HG03108 (cell line): ENCODE data around the gene PRDM2.
"Not testable (repeated sequence)": the region's sequence is repeated elsewhere in the genome, so short reads cannot be mapped to it uniquely, and the experiment has no call there.

Experiments
- ATAC-seq: cut with Tn5 transposase; IDR thresholded peaks from one replicate; pipeline ENCODE4 v1.9.1; 2021; ENCODE audit warnings: moderate library complexity; ENCODE audit not compliant: unreplicated experiment

Gene PRDM2, protein sequence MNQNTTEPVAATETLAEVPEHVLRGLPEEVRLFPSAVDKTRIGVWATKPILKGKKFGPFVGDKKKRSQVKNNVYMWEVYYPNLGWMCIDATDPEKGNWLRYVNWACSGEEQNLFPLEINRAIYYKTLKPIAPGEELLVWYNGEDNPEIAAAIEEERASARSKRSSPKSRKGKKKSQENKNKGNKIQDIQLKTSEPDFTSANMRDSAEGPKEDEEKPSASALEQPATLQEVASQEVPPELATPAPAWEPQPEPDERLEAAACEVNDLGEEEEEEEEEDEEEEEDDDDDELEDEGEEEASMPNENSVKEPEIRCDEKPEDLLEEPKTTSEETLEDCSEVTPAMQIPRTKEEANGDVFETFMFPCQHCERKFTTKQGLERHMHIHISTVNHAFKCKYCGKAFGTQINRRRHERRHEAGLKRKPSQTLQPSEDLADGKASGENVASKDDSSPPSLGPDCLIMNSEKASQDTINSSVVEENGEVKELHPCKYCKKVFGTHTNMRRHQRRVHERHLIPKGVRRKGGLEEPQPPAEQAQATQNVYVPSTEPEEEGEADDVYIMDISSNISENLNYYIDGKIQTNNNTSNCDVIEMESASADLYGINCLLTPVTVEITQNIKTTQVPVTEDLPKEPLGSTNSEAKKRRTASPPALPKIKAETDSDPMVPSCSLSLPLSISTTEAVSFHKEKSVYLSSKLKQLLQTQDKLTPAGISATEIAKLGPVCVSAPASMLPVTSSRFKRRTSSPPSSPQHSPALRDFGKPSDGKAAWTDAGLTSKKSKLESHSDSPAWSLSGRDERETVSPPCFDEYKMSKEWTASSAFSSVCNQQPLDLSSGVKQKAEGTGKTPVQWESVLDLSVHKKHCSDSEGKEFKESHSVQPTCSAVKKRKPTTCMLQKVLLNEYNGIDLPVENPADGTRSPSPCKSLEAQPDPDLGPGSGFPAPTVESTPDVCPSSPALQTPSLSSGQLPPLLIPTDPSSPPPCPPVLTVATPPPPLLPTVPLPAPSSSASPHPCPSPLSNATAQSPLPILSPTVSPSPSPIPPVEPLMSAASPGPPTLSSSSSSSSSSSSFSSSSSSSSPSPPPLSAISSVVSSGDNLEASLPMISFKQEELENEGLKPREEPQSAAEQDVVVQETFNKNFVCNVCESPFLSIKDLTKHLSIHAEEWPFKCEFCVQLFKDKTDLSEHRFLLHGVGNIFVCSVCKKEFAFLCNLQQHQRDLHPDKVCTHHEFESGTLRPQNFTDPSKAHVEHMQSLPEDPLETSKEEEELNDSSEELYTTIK (N-terminal part only)

GRCh38 chr1:13699936-13700520 is at the start of gene PRDM2:
TSS of gene PRDM2 (plus strand) at chr1:13700188. CDS start at chr1:13715606, 15,418 bp downstream.
- ATAC-seq = peak; percentile 20

DNA sequence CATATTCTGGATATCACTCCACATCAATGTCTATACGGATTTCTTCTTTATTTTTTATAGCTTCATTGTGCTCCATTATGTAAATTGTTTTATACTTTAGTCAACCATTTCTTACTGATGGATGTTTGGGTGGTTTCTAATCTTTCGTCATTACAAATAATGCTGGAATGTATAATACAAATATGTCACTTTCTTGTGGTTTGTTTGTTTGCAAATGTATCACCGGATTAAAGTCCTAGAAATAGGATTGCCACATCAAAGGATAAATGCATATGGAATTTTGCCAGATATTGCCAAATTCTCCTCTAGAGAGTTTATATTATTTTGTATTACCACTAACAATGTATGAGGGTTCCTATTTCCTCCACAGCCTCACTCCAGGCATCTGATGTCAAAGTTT is 48.7 kb upstream of the PRDM2 start:
- no peak for ATAC-seq

DNA sequence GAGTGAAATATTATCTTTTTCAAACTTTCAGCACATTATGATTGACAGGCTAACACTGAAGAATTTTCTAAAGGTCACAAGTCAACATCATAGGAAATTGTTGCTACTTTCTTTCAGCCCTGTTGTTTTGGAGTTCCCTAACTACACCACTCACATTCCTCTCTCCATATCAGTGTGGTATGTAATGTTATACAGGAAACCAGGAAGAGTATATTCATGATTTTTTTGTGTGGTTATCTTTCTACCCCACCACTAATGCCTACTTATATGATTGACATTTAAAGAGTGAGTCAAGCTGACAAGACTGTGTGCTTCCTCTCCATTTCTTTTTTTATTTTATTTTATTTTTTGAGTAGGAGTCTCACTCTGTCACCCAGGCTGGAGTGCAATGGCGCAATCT is 47.8 kb upstream of the PRDM2 start:
- no peak for ATAC-seq

- no peak for ATAC-seq
Observed at GRCh38 chr1:13661539-13661938, 38.4 kb upstream of the PRDM2 start.

GRCh38 chr1:13662493-13662892 is 37.5 kb upstream of the PRDM2 start:
- ATAC-seq = no peak

GRCh38 chr1:13663969-13664368 is 36.0 kb upstream of the PRDM2 start:
- ATAC-seq = no peak

GRCh38 chr1:13664451-13664850 is 35.5 kb upstream of the PRDM2 start:
- ATAC-seq = no peak

- no peak for ATAC-seq
Observed at GRCh38 chr1:13666317-13666716, 33.7 kb upstream of the PRDM2 start.

GRCh38 chr1:13667691-13668090 is 32.3 kb upstream of the PRDM2 start:
- ATAC-seq = no peak

DNA sequence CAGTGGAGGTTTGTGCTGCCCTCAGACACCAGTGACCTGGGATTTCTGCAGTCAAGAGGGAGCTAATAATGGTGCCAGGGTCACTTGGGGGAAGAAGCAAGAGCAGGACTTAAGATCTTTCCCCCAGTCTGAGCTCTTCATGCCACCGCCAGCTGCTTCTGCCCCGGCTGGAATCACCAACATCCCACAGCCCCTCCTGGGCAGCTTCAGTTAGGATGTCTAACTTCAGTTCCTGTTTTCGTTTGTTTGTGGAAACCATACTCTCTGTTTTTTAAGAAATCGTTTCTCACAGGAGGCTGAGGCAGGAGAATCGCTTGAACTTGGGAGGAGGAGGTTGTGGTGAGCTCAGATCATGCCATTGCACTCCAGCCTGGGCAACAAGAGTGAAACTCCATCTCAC is 25.6 kb upstream of the PRDM2 start:
- ATAC-seq = no peak

DNA sequence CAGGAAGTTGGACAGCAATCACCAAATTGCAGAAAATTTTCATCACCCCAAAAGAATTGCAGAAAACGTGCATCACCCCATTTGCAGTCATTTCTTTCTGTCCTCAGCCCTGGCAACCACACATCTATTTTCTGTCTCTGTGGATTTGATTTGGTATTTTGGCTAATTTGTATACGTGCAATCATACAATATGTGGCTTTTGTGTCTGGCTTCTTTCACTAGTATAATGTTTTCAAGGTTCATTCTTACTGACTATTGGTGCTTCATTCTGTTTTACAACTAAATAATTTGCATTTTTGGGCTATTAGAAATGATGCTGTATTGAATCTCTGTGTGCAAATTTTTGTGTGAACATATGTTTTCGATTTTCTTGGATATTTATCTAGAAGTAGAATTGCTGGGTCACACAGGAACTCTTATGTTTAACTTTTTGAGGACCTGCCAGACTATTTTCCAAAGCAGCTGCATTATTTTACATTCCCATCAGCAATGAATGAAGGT is 24.8 kb upstream of the PRDM2 start:
- no peak for ATAC-seq

GRCh38 chr1:13677896-13678295 is 22.1 kb upstream of the PRDM2 start:
- no peak for ATAC-seq

DNA sequence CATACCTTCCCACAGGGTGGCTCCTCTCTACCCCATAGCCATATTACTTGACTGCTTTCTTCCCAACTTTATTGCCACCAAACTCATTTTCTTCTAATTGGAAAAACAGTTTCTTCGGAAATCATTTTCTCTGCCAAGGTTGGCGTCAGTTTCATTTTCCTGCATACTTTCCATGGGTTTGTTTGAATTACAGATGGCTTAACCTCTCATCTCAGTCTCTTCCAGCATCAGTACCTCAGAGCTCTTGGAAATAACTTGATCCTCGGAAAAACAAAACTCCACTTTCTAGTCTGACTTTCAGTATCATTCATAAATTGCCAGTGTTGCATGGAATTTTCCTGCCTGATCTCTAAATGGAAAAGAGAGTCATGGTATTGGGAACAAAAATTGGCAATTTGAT is 20.3 kb upstream of the PRDM2 start:
- ATAC-seq = no peak

DNA sequence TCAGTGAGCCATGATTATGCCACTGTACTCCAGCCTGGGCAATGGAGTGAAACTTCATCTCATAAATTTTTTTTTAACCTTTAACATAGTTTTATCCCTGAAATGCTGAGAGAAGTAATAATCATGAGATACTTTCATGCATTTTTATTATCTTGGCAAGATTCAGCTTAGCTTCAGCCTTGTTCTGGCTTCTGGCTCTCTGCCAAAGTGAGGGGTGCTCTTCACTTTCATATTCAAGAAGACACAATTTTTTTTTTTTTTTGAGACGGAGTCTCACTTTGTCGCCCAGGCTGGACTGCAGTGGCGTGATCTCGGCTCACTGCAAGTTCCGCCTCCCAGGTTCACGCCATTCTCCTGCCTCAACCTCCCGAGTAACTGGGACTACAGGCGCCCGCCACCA is 19.4 kb upstream of the PRDM2 start:
- ATAC-seq = not testable (repeated sequence)

DNA sequence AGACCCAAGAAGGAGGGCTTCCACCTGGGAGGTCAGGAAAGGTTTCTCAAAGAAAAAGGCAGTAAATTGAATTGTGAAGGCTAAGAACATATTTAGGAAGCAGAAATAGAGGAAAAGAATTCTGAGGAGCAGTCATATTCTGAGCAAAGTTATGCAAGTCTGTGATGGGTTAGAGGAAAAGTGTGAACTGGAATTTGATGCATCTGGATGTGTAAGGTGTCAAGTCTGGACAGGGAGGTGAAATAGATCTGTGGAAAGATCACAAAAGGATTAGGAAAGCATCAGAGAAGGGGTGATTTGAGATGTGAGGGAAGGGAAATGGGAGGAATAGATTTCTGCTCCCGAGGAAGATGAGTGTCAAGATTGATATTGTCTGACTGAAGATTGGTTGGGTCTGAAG is 18.1 kb upstream of the PRDM2 start:
- ATAC-seq = no peak

- no peak for ATAC-seq
Observed at GRCh38 chr1:13682444-13682843, 17.5 kb upstream of the PRDM2 start.

DNA sequence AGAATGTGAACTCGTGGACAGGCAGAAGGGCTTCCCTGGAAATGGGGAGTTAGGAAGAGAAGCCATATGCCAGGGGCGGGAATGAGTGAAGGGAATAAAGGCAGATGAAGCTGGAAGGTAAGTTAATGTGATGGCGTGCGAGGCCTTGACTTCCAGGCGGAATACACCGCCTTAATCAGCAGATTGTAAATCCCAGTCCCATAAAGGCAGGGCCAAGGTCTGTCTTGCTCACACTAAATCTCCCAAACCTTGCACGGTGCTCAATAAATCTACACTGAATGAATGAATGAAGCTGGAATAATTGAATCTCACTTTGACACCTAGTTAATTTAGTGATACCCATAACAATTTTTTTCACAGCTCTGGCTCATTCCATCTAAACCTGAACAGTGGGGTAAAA is 16.8 kb upstream of the PRDM2 start:
- ATAC-seq = no peak

GRCh38 chr1:13687151-13687715 is 12.8 kb upstream of the PRDM2 start:
- ATAC-seq = no peak

DNA sequence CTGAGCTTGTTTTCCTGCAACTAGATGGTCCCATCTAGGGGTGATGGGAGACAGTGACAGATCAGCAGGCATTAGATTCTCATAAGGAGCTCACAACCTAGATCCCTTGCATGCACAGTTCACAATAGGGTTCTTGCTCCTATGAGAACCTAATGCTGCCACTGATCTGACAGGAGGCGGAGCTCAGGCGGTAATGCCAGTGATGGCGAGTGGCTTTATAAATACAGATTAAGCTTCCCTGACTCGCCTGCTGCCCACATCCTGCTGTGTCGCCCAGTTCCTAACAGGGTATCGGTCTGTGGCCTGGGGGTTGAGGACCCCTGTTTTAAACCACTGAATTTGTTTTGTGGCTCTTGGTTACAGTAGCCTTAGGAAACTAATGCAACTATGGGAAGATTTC is 6.9 kb upstream of the PRDM2 start:
- not testable (repeated sequence) for ATAC-seq
